Astrocyte of the cerebellum (primary cell): ENCODE measurements around the gene STAB2.

ENCODE experiments used
- DNase-seq: peaks from one replicate; pipeline ENCODE4 v3.0.0-alpha.2; 2011; ENCODE audit warnings: low read depth
- H3K4me3 ChIP-seq: 2 replicates; pipeline ENCODE4 v1.5.1; 2011; ENCODE audit warnings: mild to moderate bottlenecking, low read depth, low read length, moderate library complexity
- in situ Hi-C: cut with HindIII; loops from 2 replicates; pipeline ENCODE4 v1.10.0; 2017; ENCODE audit warnings: low sequenced_read_pairs
- TF ChIP-seq, protein P1 (sequence below): IDR thresholded peaks from 2 replicates; pipeline ENCODE4 v1.5.1; 2012; ENCODE audit warnings: low read length, low read depth, moderate library complexity, mild to moderate bottlenecking; ENCODE audit errors: missing control alignments

Gene STAB2

GRCh38 chr12:103547376-103547775, 39.7 kb upstream of the STAB2 start:
- DNase-seq = no peak
- TF ChIP-seq, protein P1, sequence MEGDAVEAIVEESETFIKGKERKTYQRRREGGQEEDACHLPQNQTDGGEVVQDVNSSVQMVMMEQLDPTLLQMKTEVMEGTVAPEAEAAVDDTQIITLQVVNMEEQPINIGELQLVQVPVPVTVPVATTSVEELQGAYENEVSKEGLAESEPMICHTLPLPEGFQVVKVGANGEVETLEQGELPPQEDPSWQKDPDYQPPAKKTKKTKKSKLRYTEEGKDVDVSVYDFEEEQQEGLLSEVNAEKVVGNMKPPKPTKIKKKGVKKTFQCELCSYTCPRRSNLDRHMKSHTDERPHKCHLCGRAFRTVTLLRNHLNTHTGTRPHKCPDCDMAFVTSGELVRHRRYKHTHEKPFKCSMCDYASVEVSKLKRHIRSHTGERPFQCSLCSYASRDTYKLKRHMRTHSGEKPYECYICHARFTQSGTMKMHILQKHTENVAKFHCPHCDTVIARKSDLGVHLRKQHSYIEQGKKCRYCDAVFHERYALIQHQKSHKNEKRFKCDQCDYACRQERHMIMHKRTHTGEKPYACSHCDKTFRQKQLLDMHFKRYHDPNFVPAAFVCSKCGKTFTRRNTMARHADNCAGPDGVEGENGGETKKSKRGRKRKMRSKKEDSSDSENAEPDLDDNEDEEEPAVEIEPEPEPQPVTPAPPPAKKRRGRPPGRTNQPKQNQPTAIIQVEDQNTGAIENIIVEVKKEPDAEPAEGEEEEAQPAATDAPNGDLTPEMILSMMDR = no peak
- in situ Hi-C loops = no loop called here
- H3K4me3 ChIP-seq = no peak overlapping the region

- no peak for DNase-seq
- in situ Hi-C loops = no loop called here
- TF ChIP-seq, protein P1 = no peak
- H3K4me3 ChIP-seq = no peak overlapping the region
Observed at GRCh38 chr12:103547929-103548328, 39.1 kb upstream of the STAB2 start.

GRCh38 chr12:103548622-103549601, 38.2 kb upstream of the STAB2 start:
- in situ Hi-C loops = no loop called here
- DNase-seq = peak; percentile 55
- TF ChIP-seq, protein P1 = peak; percentile 86

DNA sequence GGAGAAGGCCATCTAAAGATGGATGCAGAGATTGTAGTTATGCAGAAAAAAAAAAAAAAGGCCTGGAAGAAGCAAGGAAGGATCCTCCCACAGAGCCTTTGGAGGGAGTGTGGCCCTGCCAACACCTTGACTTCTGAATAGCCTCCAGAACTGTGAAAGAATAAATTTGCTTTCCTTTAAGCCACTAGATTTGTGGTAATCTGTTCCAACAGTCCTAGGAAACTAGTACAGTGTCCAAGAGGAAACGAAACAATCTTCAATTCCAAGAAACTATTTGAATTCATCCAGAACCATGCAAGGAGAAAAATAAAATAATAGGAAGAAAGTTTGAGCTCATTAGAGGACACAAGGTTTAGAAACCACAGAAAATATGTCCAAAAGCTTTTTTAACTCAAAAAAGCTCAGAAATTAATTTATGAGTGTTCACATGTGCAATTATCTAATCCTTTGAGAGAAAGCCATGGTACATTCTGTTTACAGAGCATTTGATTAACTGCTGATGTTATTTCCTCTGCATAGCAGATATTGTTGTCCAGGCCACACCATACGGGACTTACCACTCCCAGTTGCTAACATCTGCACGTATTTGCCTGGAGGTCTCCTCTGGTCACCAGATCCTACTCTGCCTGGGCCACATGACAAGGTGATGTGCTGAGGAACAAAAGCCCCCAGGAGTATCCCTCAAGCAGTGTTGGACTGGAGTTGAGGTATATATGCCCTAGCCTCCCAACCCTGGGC, 30.0 kb upstream of the STAB2 start:
- no peak overlapping the region for H3K4me3 ChIP-seq
- no peak for DNase-seq
- in situ Hi-C loops = loop anchor here (25.0 kb wide), 1 partner anchor 305 kb away; no protein-coding TSS in a partner anchor
- TF ChIP-seq, protein P1 = no peak

More at GRCh38 chr12:103548622-103549601, 38.2 kb upstream of the STAB2 start:
- no peak overlapping the region for H3K4me3 ChIP-seq

- in situ Hi-C loops = loop anchor here (25.0 kb wide), 1 partner anchor 305 kb away; no protein-coding TSS in a partner anchor
- DNase-seq = no peak
- H3K4me3 ChIP-seq = no peak overlapping the region
- TF ChIP-seq, protein P1 = no peak
Observed at GRCh38 chr12:103557628-103558010, 29.5 kb upstream of the STAB2 start.

- no peak for DNase-seq
- TF ChIP-seq, protein P1 = no peak
- in situ Hi-C loops = loop anchor here (25.0 kb wide), 1 partner anchor 303 kb away; no protein-coding TSS in a partner anchor
- no peak overlapping the region for H3K4me3 ChIP-seq
Observed at GRCh38 chr12:103558879-103559278, 28.2 kb upstream of the STAB2 start.
